A549 (cell line): ENCODE measurements around the gene BBS9. TPM values are rescaled to one million over a fixed set of nuclear protein-coding genes. Genes with fewer than 3 reads are reported as not detected.

Experiments used
- ATAC-seq, 2 experiments: fragments of 200-7000 bp in 1 of 2; fragments of >200 bp in 1 of 2; cut with Nextera tagmentation in 1 of 2; cut with Tn5 transposase in 1 of 2; 3 replicates each; pipeline versions ENCODE4 v1.8.0 to v1.9.1; 2018 to 2020; ENCODE audit warnings: mild to moderate bottlenecking in 1 of 2, moderate library complexity in 1 of 2
- CTCF ChIA-PET: fragments of 300-600 bp; sonication (Branson Sonifier 250); formaldehyde crosslinking; extraction: SDS; loops from one replicate; lab custom pipeline; 2021; ENCODE audit warnings: antibody characterized with exemption, inconsistent platforms; lab: Yijun Ruan, JAX
- POLR2A ChIA-PET: fragments of 350-600 bp; formaldehyde crosslinking; extraction: SDS; loops from one replicate; lab custom pipeline; 2021; ENCODE audit warnings: antibody characterized with exemption, inconsistent platforms; lab: Yijun Ruan, JAX
- DNase-seq, 2 experiments: peaks; one replicate each; pipeline versions ENCODE4 v3.0.0 to v3.0.0-alpha.2; 2011 to 2016; ENCODE audit warnings: low read depth in 1 of 2, low spot score in 1 of 2
- FAIRE-seq: peaks from 2 replicates; lab custom pipeline; 2011; peaks lifted over from hg19 to GRCh38; lab: Jason Lieb, UNC
- H3K27ac ChIP-seq, 2 experiments: fragments of >200 bp; sonication (Bioruptor Twin); formaldehyde crosslinking; 3 replicates each; pipeline ENCODE4 v1.5.1; 2016 to 2017
- H3K4me1 ChIP-seq: fragments of >200 bp; sonication (Bioruptor Twin); formaldehyde crosslinking; 3 replicates; pipeline ENCODE4 v1.6.1; 2016
- H3K4me2 ChIP-seq: fragments of >200 bp; sonication (Bioruptor Twin); formaldehyde crosslinking; 3 replicates; pipeline ENCODE4 v1.6.1; 2016
- H3K4me3 ChIP-seq: fragments of >200 bp; sonication (Bioruptor Twin); formaldehyde crosslinking; 3 replicates; pipeline ENCODE4 v1.5.1; 2016
- H3K9me3 ChIP-seq: fragments of >200 bp; sonication (Bioruptor Twin); formaldehyde crosslinking; 3 replicates; pipeline ENCODE4 v1.6.1; 2016
- BCL3 ChIP-seq: fragments of >200 bp; sonication (Bioruptor Twin); formaldehyde crosslinking; IDR thresholded peaks from 3 replicates; pipeline ENCODE4 v1.6.1; 2016
- BHLHE40 ChIP-seq: IDR thresholded peaks from 2 replicates; pipeline ENCODE4 v1.6.1; 2012; ENCODE audit warnings: low read depth, low read length, inconsistent platforms
- GATA3 ChIP-seq: IDR thresholded peaks from 2 replicates; pipeline ENCODE4 v1.6.1; 2012; ENCODE audit warnings: borderline replicate concordance
- HOXB13 ChIP-seq: fragments of 250-450 bp; sonication (Bioruptor Pico); IDR thresholded peaks from 2 replicates; pipeline ENCODE4 v1.5.0; 2020; ENCODE audit warnings: low read depth, mild to moderate bottlenecking, moderate library complexity
- JUN ChIP-seq, 2 experiments: fragments of >200 bp; sonication (Bioruptor Twin); formaldehyde crosslinking; IDR thresholded peaks; 2 replicates in 1 of 2; 3 replicates in 1 of 2; pipeline ENCODE4 v1.6.1; 2016 to 2017
- JUNB ChIP-seq: fragments of >200 bp; sonication (Bioruptor Twin); formaldehyde crosslinking; IDR thresholded peaks from 2 replicates; pipeline ENCODE4 v1.6.1; 2016
- KDM5A ChIP-seq: fragments of 200-600 bp; sonication (generic); IDR thresholded peaks from 2 replicates; pipeline ENCODE4 v1.6.1; 2016; ENCODE audit warnings: antibody characterized with exemption, mild to moderate bottlenecking
- MAFK ChIP-seq: fragments of 450-650 bp; IDR thresholded peaks from 2 replicates; pipeline ENCODE4 v1.6.1; 2014; ENCODE audit not compliant: partially characterized antibody
- NFE2L2 ChIP-seq: fragments of 150-350 bp; conservative IDR thresholded peaks from 2 replicates; pipeline ENCODE4 v1.6.1; 2014; ENCODE audit warnings: low read length
- NR3C1 ChIP-seq: fragments of >200 bp; sonication (Bioruptor Twin); formaldehyde crosslinking; IDR thresholded peaks from 3 replicates; pipeline ENCODE4 v1.6.1; 2017
- PBX3 ChIP-seq: IDR thresholded peaks from 2 replicates; pipeline ENCODE4 v1.6.1; 2012
- POLR2A ChIP-seq: IDR thresholded peaks from 2 replicates; pipeline ENCODE4 v1.6.1; 2012; ENCODE audit warnings: mild to moderate bottlenecking, low read length
- POLR2AphosphoS2 ChIP-seq: conservative IDR thresholded peaks from 2 replicates; pipeline ENCODE4 v1.6.1; 2012; ENCODE audit warnings: low read length, improper control_type of control experiment, inconsistent platforms
- RAD21 ChIP-seq, 2 experiments: fragments of >200 bp in 1 of 2; sonication (Bioruptor Twin) in 1 of 2; formaldehyde crosslinking in 1 of 2; IDR thresholded peaks in 1 of 2; conservative IDR thresholded peaks in 1 of 2; 2 replicates in 1 of 2; 3 replicates in 1 of 2; pipeline ENCODE4 v1.6.1; 2012 to 2018; ENCODE audit warnings: inconsistent platforms in 1 of 2
- RARB ChIP-seq: fragments of 250-450 bp; sonication (Bioruptor Pico); IDR thresholded peaks from 2 replicates; pipeline ENCODE4 v1.8.0; 2021; ENCODE audit warnings: mild to moderate bottlenecking, moderate library complexity
- RCOR1 ChIP-seq: fragments of 150-350 bp; IDR thresholded peaks from 2 replicates; pipeline ENCODE4 v1.6.1; 2014; ENCODE audit warnings: antibody characterized with exemption, low read length, low read depth
- RNF2 ChIP-seq: fragments of 200-600 bp; sonication (generic); IDR thresholded peaks from 2 replicates; pipeline ENCODE4 v1.6.1; 2016; ENCODE audit warnings: low read depth, mild to moderate bottlenecking, antibody characterized with exemption, moderate library complexity, borderline replicate concordance
- SREBF2 ChIP-seq: fragments of 450-650 bp; IDR thresholded peaks from 2 replicates; pipeline ENCODE4 v1.6.1; 2014; ENCODE audit warnings: mild to moderate bottlenecking, moderate library complexity
- ZC3H11A ChIP-seq: fragments of 450-650 bp; IDR thresholded peaks from 2 replicates; pipeline ENCODE4 v1.6.1; 2014; ENCODE audit warnings: antibody characterized with exemption, mild to moderate bottlenecking
- ZFP36 ChIP-seq: fragments of 450-650 bp; IDR thresholded peaks from 2 replicates; pipeline ENCODE4 v1.6.1; 2014; ENCODE audit warnings: borderline replicate concordance; ENCODE audit not compliant: partially characterized antibody
- ZSCAN20 ChIP-seq: fragments of 250-450 bp; sonication (Bioruptor Pico); IDR thresholded peaks from 2 replicates; pipeline ENCODE4 v1.8.0; 2022; ENCODE audit warnings: mild to moderate bottlenecking, moderate library complexity
- whole genome bisulfite sequencing: methylation state at CpG from one replicate; pipeline ENCODE4 v1.1.6; 2017; ENCODE audit errors: missing lambda C conversion rate; 5-methylcytosine and 5-hydroxymethylcytosine counted together
- polyA plus RNA-seq, 4 experiments: library from polyadenylated mRNA; depleted of rRNA in 3 of 4; stranded (reverse); fragments of >200 nt; fragmentation: RNase III in 1 of 4; extraction: RNeasy Plus Mini Kit Qiagen cat#74134 plus additional on column Dnase treatment in 1 of 4; gene quantifications; 2 replicates in 3 of 4; 3 replicates in 1 of 4; pipeline ENCODE4 v1.2.3, GENCODE V29; 2011 to 2017

BBS9 gene
- polyA plus RNA-seq, 2 of the 4 experiments (the other 2 are of a cell fraction) = 8.3 to 9.1 TPM

- TF ChIP-seq POLR2AphosphoS2 (no peak), POLR2A (no peak)
Observed at GRCh38 chr7:33537104-33537477, 407.7 kb downstream of the BBS9 start (continued).

- FAIRE-seq (no peak), DNase-seq (peak in 1 of 2 experiments; percentile 8), ATAC-seq (no peak)
- no peak overlapping the region for H3K4me3 ChIP-seq
- H3K27ac ChIP-seq = no peak overlapping the region
- ChIA-PET CTCF (no interaction called here), POLR2A (no interaction called here)
- no peaks in the 10 kb centered on the region for H3K4me1 ChIP-seq
- no peak overlapping the region for H3K4me2 ChIP-seq
- H3K9me3 ChIP-seq = no peaks in the 10 kb centered on the region
- TF ChIP-seq MAFK = no peak
- TF ChIP-seq RAD21 (conservative IDR thresholded peaks at IDR 0.05 in 1 of 2, IDR thresholded peaks at IDR 0.05 in 1 of 2) = no peak
- no peak for TF ChIP-seq BHLHE40
- no peak for TF ChIP-seq POLR2AphosphoS2
- TF ChIP-seq KDM5A = no peak
- no peak for TF ChIP-seq ZFP36
- no peak for TF ChIP-seq RNF2
- TF ChIP-seq PBX3 = no peak
- no peak for TF ChIP-seq ZC3H11A
- TF ChIP-seq RCOR1 = no peak
- TF ChIP-seq JUN (IDR thresholded peaks at IDR 0.05) = no peak
- no peak for TF ChIP-seq BCL3
- no peak for TF ChIP-seq RARB (CRISPR knock-in tag)
- no peak for TF ChIP-seq NFE2L2
- no peak for TF ChIP-seq ZSCAN20 (CRISPR knock-in tag)
- no peak for TF ChIP-seq NR3C1
- TF ChIP-seq GATA3 = no peak
- TF ChIP-seq HOXB13 (CRISPR knock-in tag) = no peak
- TF ChIP-seq SREBF2 = no peak
- WGBS = 59% methylated on average over 2 of the region's 2 CpGs
Observed at GRCh38 chr7:33539198-33539597, 409.8 kb downstream of the BBS9 start.

- Histone ChIP-seq H3K4me1 (no peaks in the 10 kb centered on the region), H3K9me3 (no peaks in the 10 kb centered on the region), H3K27ac (no peak overlapping the region)
- ATAC-seq (no peak), FAIRE-seq (no peak)
- POLR2A ChIA-PET = no interaction called here
- TF ChIP-seq NR3C1 (no peak), PBX3 (no peak), ZFP36 (no peak), ZSCAN20 (CRISPR knock-in tag) (no peak), JUNB (no peak)
- TF ChIP-seq, all 56 proteins: peak for 0
- DNase-seq = no peak
- Histone ChIP-seq H3K4me3 (no peak overlapping the region), H3K4me2 (no peak overlapping the region)
- WGBS = 52% methylated on average over 3 of the region's 3 CpGs
- CTCF ChIA-PET = no interaction called here
Observed at GRCh38 chr7:33539659-33540400, 410.5 kb downstream of the BBS9 start.
